Upper lobe of left lung (tissue), 4 donors: ENCODE results near the gene NEK11.

Experiments used
- EP300 ChIP-seq, 4 donors: sonication (generic); formaldehyde crosslinking; IDR thresholded peaks; one replicate each; pipeline ENCODE4 v1.5.1; 2017; ENCODE audit warnings: antibody characterized with exemption in 4 of 4, control low read depth in 2 of 4
- POLR2A ChIP-seq, 4 donors: fragments of 450-650 bp; IDR thresholded peaks; one replicate each; pipeline ENCODE4 v1.5.1; 2016 to 2017; ENCODE audit warnings: antibody characterized with exemption in 4 of 4, mild to moderate bottlenecking in 2 of 4
- POLR2AphosphoS5 ChIP-seq, 2 donors: sonication (generic); formaldehyde crosslinking; IDR thresholded peaks; one replicate each; pipeline ENCODE4 v1.5.1; 2017; ENCODE audit warnings: antibody characterized with exemption in 2 of 2
- TF ChIP-seq, protein P1 (sequence below), 6 experiments: fragments of 450-650 bp in 4 of 6; fragments of 200-600 bp in 2 of 6; sonication (generic) in 2 of 6; IDR thresholded peaks; one replicate each; pipeline ENCODE4 v1.5.1; 2016 to 2019; ENCODE audit warnings: antibody characterized with exemption in 6 of 6

- TF ChIP-seq, protein P1, sequence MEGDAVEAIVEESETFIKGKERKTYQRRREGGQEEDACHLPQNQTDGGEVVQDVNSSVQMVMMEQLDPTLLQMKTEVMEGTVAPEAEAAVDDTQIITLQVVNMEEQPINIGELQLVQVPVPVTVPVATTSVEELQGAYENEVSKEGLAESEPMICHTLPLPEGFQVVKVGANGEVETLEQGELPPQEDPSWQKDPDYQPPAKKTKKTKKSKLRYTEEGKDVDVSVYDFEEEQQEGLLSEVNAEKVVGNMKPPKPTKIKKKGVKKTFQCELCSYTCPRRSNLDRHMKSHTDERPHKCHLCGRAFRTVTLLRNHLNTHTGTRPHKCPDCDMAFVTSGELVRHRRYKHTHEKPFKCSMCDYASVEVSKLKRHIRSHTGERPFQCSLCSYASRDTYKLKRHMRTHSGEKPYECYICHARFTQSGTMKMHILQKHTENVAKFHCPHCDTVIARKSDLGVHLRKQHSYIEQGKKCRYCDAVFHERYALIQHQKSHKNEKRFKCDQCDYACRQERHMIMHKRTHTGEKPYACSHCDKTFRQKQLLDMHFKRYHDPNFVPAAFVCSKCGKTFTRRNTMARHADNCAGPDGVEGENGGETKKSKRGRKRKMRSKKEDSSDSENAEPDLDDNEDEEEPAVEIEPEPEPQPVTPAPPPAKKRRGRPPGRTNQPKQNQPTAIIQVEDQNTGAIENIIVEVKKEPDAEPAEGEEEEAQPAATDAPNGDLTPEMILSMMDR (IDR thresholded peaks at IDR 0.05): no peak
- no peak for TF ChIP-seq POLR2AphosphoS5 (IDR thresholded peaks at IDR 0.05)
- TF ChIP-seq EP300 (IDR thresholded peaks at IDR 0.05): no peak
- TF ChIP-seq POLR2A (IDR thresholded peaks at IDR 0.05): no peak
Measured at GRCh38 chr3:131233900-131234668, 207.4 kb downstream of the NEK11 start.
